Effector CD8-positive, alpha-beta T cell (primary cell): ENCODE results near the gene RSL24D1.
"Not testable (repeated sequence)": the region's sequence is repeated elsewhere in the genome, so short reads cannot be mapped to it uniquely, and the experiment has no call there.

ENCODE experiments used
- DNase-seq: peaks from one replicate; lab custom pipeline; 2025; lab: John Stamatoyannopoulos, UW

The RSL24D1 gene

GRCh38 chr15:55218056-55218455, 21.3 kb upstream of the RSL24D1 start:
- DNase-seq: no peak

- no peak for DNase-seq
Observed at GRCh38 chr15:55204464-55204863, 7.7 kb upstream of the RSL24D1 start.

DNA sequence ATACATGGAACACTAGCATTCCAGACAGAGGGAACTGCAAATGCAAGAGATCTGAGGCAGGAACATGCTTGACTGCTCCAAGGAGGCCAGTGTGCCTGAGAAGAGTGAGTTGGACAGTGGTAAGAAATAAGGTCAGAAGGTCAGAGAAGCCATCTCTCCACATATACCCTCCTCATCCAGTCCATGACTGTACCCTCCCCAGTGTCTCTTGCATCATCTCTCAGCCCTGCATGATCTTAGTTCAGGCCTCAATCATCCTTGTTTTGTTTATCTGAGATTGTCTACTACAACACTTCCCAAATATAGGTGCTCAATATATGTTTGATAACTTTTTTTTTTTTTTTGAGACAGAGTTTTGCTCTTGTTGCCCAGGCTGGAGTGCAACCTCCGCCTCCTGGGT, 5.5 kb upstream of the RSL24D1 start:
- no peak for DNase-seq

GRCh38 chr15:55198706-55199105, 2.0 kb upstream of the RSL24D1 start:
- DNase-seq: no peak

- no peak for DNase-seq
Observed at GRCh38 chr15:55197719-55198118, 978 bp upstream of the RSL24D1 start.

DNA sequence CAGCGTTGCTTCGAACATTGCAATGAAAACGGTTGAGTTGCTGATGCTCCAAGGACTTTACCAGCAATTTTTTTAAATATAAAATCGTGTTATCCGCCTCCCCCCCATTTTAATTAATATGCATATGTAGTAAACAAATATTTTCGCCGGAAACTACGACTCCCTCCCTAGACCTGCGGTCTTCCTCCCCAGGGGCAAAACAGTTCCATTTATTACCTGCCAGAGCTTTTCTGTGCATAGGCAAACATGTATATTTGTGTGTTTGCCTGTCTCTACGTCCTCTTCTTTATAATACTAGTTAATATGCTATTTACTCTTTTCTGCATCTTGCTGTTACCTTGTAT, 593 bp upstream of the RSL24D1 start:
- DNase-seq: no peak

DNA sequence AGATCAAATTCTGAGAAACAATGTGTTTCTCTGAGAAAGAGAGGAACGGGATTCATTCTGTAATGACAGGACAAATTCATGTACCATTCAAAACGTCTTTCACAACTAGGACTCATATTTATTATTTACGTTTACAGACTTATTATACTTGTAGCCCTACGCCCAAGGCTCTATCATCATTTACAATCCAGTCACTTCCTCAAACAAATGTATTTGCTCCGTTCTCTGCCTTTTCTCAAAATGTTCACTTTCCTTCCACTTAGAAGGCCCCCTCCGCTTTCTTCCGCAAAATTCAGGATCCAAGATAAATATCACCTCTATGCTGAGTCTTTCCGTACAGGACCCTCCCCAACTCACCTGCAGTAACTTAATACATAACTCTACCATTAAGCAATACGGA, 745 bp downstream of the RSL24D1 start:
- no peak for DNase-seq

DNA sequence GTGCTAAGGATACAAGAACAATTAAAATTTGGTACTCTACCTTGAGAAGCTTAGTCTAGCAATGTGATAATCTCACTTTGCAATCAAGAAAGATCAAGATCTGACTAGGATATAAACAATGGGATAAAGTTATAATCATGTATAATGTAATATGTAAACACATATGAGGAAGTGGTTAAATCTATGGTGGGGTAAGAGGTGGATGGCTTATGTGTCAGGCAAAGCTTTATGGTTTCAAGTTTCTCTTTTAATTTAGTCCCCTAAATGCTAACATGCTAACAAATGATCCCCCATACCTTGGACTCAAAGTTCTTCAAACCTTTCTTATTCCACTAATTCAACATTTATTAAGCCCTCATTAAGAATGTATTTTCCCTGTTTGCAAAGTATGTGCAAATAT, 2.5 kb downstream of the RSL24D1 start:
- no peak for DNase-seq

GRCh38 chr15:55186331-55186730, 10.4 kb downstream of the RSL24D1 start:
- DNase-seq: no peak

GRCh38 chr15:55183679-55184078, 13.1 kb downstream of the RSL24D1 start:
- DNase-seq: no peak

DNA sequence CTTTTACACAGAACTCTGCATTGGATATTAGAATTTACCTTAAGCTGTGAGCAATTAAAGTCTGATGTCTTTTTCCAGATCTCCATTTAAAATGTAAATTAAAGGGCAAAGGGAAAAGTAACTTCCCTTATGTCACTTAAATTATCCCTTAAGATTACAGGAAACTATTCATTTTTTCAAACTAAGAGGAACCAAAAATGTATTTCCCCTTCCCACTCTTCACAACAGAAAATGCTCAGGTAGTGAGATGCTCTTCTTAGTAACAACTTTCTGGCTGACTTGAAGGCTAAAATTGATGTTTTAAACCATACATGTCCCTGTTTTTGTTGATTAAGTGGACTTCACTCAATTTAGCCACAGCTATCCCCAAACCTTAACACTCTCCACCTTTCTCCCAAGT, 17.6 kb downstream of the RSL24D1 start:
- no peak for DNase-seq

GRCh38 chr15:55170361-55170760, 26.4 kb downstream of the RSL24D1 start:
- DNase-seq: no peak

- no peak for DNase-seq
Observed at GRCh38 chr15:55168350-55168974, 28.3 kb downstream of the RSL24D1 start.

DNA sequence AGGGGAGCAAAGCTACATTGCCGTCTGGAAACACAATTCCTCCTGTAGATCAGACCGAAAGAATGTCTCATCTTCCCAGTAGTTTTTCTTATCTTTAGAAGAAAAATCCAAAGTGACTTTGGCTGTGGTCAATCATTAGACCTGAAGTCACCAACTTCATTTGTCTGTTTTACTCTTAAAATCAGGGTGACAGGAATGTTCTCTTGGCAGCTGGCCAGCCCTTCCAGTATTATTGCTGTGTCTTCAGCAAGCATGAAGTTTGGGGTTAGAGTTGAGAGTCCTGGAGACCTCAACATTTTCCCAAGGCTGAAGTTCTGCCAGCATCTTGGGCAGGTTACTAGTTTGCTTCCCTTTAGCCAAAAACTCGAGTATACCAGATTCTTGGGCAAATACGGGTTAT, 32.5 kb downstream of the RSL24D1 start:
- no peak for DNase-seq

DNA sequence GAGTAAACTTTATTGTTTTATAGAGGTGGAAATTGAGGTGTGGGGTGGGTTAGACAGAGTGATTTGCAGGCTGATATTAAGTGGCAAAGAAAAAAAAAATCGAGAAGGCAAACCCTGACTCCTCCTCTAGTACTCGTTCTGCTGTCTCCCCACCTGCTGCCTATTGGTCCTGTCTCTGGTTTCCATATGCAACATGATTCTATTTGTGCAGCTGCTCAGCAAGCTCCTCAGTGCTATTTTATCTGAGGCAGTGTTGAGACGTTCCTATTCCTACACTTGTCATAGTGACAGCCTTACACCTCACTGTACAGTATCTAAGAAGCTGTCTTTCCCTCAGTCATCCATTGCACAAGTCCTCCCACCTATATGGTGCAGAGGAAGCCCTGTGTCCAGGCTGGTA, 45.1 kb downstream of the RSL24D1 start:
- no peak for DNase-seq

DNA sequence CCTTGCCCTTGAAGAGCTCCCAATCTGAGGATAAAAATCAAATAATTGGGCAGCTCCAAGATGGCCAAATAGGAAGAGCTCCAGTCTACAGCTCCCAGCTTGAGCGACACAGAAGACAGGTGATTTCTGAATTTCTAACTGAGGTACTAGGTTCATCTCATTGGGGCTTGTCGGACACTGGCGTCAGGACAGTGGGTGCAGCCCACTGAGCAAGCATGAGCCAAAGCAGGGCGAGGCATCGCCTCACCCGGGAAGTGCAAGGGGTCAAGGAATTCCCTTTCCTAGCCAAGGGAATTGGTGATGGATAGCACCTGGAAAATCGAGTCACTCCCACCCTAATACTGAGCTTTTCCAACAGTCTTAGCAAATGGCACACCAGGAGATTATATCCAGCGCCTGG, 53.6 kb downstream of the RSL24D1 start:
- not testable (repeated sequence) for DNase-seq

GRCh38 chr15:55133972-55134371, 62.8 kb downstream of the RSL24D1 start:
- DNase-seq: no peak

- DNase-seq: no peak
Observed at GRCh38 chr15:55132672-55133071, 64.1 kb downstream of the RSL24D1 start.
